HG03575 (cell line): ENCODE measurements around the gene CLDN6.
"Not testable (repeated sequence)": the region's sequence is repeated elsewhere in the genome, so short reads cannot be mapped to it uniquely, and the experiment has no call there.

ENCODE experiments used
- ATAC-seq: cut with Tn5 transposase; IDR thresholded peaks from one replicate; pipeline ENCODE4 v1.9.1; 2021; ENCODE audit not compliant: unreplicated experiment, insufficient number of reproducible peaks, low FRiP score; ENCODE audit errors: extremely low read depth

Gene CLDN6

DNA sequence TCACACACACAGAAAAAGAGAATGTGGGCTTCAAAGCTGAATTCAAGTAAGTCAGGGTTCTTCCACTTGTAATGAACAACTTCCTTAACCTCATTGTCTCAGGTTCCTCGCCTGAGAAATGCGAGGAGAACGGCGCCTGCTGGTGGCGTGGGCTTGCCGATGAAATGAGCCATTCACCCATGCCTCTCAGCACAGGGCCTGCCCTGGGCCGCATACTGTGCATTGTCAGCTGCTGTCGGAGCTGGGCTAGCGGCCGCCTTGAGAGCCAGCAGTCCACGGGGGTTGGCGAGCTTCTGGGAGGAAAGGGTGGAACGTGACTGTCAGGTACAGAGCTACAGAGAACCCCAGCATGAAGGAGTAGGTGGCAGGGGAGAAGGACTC is 35.3 kb upstream of the CLDN6 start:
- not testable (repeated sequence) for ATAC-seq

DNA sequence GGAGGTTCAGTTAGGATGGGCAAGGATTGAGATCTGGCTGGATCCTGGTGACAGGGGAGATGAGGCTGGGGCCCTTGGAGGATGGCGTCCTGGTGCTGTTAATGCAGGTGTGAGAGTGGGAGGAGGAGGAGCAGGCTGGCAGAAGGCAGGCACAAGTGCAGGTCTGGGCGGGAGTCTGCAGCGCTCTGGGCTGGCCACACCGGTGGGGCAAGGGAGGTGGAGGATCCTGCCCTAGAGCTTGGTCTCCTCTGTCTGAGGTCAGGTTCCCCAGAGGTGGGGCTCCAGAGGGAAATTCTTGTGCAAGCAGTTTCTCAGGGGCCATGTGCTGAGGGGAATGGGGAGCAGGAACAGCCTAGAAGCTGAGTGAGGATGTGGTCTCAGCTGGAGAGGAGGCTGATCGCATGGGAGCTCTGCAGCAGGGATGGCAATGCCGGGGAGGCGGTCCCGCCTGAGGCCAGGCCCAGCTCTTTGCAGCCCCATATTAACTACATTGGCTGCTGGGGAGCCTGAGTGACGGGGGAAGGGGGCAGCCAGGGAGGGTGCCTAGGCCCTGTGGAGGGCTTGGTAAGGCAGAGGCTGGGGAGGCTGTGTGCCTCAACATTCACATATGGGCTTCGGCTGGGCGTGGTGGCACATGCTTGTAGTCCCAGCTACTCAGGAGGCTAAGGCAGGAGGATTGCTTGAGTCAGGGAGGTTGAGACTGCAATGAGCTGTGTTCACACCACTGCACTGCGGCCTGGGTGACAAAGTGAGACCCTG is 34.8 kb upstream of the CLDN6 start:
- not testable (repeated sequence) for ATAC-seq

DNA sequence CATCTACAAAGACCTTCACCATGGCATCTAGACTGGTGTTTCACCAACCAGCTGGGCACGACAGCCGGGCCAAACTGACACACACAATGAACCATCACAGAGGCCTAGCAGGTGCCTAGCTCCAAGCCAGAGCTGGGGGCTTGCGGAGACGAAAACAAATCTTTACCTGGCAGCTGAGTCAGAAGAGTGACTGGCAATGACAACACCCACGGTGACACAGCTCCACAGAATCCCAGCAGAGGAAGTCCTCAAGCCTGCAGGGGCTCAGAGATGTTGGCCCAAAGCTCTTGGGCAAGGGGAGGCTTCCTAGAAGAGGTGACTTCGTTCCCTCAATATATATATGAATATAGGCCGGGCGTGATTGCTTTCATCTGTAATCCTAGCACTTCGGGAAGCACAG is 33.5 kb upstream of the CLDN6 start:
- no peak for ATAC-seq

GRCh38 chr16:3051009-3051408 is 33.0 kb upstream of the CLDN6 start:
- ATAC-seq = no peak

DNA sequence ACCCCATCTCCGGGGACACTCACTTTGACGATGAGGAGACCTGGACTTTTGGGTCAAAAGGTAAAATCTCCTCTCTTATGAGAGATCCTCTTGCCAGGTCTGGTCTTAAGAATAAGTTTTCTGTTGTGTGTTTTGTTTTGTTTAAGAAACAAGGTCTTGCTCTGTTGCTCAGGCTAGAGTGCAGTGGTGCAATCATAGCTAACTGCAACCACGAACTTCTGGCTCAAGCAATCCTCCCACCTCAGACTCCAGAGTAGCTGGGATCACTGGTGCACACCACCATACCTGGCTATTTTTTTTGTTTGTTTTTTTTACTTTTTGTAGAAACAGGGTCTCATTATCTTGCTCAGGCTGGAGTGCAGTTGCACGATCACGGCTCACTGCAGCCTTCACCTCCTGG is 32.5 kb upstream of the CLDN6 start:
- no peak for ATAC-seq

DNA sequence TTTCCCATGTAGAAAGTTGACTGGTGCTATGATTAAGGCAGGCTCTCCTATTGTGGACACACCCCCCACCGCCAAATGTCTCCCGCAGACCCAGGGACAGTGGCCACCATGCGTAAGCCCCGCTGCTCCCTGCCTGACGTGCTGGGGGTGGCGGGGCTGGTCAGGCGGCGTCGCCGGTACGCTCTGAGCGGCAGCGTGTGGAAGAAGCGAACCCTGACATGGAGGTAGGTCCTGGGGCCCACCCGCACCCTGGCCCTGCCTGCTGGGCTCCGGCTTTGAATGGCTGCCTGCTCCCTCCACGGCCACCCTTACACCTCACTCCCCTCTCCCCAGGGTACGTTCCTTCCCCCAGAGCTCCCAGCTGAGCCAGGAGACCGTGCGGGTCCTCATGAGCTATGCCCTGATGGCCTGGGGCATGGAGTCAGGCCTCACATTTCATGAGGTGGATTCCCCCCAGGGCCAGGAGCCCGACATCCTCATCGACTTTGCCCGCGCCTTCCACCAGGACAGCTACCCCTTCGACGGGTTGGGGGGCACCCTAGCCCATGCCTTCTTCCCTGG is 32.0 kb upstream of the CLDN6 start:
- ATAC-seq = no peak

GRCh38 chr16:3047387-3047720 is 29.4 kb upstream of the CLDN6 start:
- no peak for ATAC-seq

- ATAC-seq = no peak
Measured at GRCh38 chr16:3046641-3047386, 28.8 kb upstream of the CLDN6 start.

- no peak for ATAC-seq
Measured at GRCh38 chr16:3045758-3046640, 28.0 kb upstream of the CLDN6 start, which contains the start of gene MMP25. Gene MMP25, plus strand, starts transcription at chr16:3046561. Its CDS starts 357 bp downstream, at chr16:3046918.

- ATAC-seq = no peak
Measured at GRCh38 chr16:3044708-3045107, 26.7 kb upstream of the CLDN6 start.

DNA sequence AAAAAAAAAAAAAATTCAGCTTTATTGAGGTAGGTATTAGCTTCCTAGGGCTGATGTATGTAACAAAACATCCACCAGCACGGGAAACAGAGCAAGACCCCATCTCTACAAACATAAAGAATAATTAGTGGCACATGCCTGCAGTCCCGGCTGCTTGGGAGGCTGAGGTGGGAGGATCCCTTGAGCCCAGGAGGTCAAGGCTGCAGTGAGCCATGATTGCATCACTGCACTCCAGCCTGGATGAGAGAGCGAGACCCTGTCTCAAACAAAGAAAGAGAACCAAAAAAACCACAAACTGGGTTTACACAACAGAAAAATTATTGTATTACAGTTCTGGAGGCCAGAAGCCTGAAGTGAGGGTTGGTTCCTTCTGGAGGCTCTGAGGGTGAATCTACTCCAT is 24.4 kb upstream of the CLDN6 start:
- ATAC-seq = no peak

DNA sequence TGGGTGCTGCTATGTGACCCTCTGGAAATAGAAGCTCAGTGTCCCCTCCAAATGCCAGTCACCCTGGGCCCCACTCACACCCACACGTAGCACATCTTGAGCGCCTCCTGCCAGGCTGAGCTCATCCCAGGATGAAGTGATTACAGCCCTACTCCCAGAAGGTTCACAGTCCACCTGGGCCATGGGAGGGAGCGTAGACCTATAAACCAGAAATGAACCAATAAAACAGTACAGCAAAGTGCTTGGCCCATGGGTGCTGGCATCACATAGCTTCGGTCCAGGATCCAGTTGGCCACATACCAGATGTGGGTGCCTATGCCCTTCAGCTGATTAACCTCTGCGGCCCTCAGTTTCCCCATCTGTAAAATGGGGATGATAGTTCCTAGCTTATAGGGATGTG is 20.9 kb upstream of the CLDN6 start:
- ATAC-seq = no peak

DNA sequence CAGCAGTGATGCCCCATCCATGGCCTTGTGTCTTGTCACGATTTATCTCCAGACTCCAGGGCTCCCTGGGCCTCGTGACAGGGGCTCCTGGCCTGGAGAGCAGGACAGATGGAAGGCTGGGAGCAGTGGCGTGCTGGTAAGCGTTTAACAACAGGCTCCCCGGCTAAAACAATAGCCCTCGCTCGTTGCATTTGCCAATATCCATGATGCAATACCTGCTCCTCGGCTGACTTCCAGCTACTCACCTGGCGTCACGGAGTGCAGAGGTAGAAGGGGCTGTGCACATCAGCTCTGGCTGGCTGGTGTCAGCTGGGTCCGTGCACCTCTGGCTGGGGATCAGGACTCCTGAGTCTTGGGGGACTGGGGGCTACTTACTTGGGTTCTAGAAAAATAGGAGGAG is 20.3 kb upstream of the CLDN6 start:
- ATAC-seq = no peak

DNA sequence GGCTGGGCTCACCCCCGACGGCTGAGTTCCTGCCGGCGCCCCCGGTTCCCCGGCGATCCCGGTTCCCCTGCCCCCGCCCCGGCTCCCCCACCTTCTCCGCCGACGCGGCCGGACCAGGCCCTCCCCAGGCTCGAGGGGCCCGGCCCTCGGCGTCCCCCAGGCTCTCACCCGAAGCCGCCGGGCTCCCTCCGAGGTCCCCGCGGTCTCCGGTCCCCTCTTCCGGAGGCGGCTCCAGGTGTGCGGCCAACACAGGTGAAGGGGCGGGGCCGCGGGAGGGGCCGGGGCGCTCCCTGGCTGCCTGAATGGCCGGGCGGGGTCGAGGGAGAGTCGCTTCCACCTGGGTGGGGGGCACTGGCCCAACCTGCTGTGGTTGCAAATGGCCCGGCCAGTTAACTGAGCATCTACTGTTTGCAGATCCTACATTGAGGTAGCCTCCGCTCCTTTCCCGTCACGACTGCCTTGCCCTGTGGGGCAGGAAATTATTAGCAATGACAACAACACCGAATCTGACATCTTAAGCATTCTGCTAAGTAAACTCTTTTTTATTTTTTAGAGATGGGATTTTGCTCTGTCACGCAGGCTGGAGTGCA is 18.8 kb upstream of the CLDN6 start, which contains the start of gene BICDL2:
TSS of gene BICDL2 (minus strand) at position 219 of the 590 bp plus-strand sequence. CDS start 1,448 bp downstream, outside the sequence.
- ATAC-seq = no peak

DNA sequence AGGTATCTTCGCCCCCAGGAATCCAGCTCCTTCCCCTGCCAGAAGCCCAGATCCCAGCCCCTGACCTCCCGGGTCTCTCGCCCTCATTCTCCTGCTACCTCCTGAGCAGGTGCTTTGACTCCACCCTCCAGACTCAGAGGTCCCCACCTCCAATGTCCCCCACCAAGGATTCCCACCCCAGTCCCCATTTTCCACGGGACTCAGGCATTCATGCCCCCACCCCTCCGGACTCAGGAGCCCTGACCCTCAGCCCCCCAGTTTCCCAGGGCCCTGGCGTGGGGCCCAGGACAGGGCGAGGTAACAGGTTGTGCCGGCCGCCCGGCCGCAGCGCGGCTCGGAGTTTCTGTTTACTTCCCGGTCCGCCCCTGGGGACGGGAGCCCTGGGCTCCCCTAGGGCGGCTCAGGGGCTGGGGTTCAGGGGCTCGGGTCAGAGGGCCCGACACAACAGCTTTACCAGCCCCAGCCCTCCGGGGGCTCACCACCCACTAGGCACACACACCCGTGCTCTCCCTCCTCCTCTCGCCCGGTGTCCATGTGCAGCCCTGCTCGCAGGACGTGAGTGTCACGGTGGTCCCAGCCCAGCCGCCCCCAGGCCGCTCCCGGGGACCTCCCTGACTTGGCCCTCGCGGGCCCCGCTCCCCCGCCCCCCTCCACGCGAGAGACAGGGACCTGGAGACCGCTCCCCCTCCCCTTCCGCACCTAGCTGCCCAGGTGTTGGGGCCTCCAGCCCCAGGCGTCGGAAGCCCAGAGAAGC is 18.2 kb upstream of the CLDN6 start:
- no peak for ATAC-seq

DNA sequence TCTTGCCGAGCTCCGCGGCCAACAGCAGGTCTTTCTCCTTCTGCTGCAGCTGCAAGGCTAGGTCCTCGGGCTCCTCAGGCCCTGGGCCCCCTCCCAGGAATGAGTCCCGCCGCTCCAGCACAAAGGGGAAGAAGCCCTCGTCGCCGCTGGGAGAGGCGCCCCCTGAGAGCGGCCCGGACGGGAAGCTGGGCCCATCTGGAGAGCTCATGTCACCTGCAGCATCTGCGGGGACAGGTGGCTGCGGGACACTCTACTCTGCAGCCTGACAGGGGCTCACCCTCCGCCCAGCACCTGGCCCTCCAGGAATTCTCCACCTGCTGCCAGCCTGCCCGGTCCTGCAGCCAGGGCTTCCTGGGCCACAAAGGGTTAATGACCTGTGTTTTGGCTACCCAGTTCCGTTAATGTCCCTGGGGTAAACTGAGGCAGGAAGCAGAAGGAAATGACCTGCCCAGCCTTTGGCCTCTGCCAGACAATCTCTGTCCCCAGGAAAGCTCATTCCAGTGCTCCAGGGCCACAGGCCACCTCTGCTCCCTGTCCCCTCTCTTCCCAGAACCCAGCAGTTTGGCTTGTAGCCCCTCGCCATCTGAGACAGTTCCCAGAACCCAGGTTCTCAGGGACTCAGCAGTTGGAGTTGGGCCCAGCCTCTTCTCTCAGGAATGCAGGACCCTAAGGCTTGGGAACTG is 17.4 kb upstream of the CLDN6 start:
- ATAC-seq = no peak

- ATAC-seq = no peak
Measured at GRCh38 chr16:3032624-3033023, 14.6 kb upstream of the CLDN6 start.
